Measurements from ENCODE around the gene CCDC148.

The CCDC148 gene

DNA sequence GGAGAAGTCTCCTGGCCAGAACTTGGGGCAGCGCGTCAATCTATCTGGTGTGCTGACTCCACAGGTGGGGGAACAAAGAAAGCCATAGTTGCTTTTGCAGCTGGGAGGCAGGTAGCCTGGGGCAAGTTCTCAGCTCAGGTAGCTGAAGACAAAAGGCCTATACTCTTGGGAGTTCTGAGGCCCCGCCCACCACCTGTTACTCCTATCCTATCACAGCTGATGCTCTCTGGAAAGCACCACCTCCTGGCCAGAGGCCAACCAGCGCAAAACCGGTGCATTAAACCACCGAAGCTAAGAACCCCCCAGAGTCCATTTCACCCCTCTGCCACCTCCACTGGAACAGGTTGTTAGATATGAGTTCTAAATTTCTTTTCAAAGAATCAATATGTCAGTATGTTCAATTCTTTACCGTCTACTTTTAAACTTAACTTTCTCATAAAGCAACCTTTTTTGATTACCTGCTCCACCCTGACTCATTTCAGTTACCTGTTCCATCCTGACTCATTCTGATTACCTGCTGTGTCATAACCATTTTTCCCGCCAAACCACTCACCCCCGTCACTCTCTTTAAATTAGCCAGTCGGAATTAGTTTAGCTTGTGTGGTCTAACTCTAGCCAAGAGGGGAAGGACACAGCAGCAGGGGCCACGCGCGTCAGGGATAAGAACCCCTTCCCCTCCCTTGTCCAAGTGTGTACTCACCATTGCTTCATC lies 311.5 kb downstream of the CCDC148 start:
- H3K27ac ChIP-seq: no peak overlapping the region
- H3K4me3 ChIP-seq (ENCODE audit: low read depth in 1 of 2, low read length in 1 of 2): no peak overlapping the region
- no peaks in the 10 kb centered on the region for H3K36me3 ChIP-seq
- H3K9me3 ChIP-seq: no peaks in the 10 kb centered on the region
- no peak for TF ChIP-seq CTCF (IDR thresholded peaks at IDR 0.05)
- peaks cover 0 to 12% of the 10 kb centered on the region in 2 experiments for H3K4me1 ChIP-seq (ENCODE audit: control insufficient read depth in 1 of 2, insufficient read depth in 1 of 2, low read depth in 1 of 2, low read length in 1 of 2)
- H3K27me3 ChIP-seq: no peaks in the 10 kb centered on the region

GRCh38 chr2:158143703-158144360 lies 312.7 kb downstream of the CCDC148 start:
- peaks cover 0 to 12% of the 10 kb centered on the region in 2 experiments for H3K4me1 ChIP-seq (ENCODE audit: control insufficient read depth in 1 of 2, insufficient read depth in 1 of 2, low read depth in 1 of 2, low read length in 1 of 2)
- no peak for TF ChIP-seq CTCF (IDR thresholded peaks at IDR 0.05)
- no peaks in the 10 kb centered on the region for H3K9me3 ChIP-seq
- H3K27ac ChIP-seq: no peak overlapping the region
- no peak overlapping the region for H3K4me3 ChIP-seq (ENCODE audit: low read depth in 1 of 2, low read length in 1 of 2)
- H3K27me3 ChIP-seq: no peaks in the 10 kb centered on the region
- H3K36me3 ChIP-seq: no peaks in the 10 kb centered on the region

- Histone ChIP-seq H3K9me3 (no peaks in the 10 kb centered on the region), H3K4me1 (ENCODE audit: control insufficient read depth in 1 of 2, insufficient read depth in 1 of 2, low read depth in 1 of 2, low read length in 1 of 2) (peaks cover 0 to 12% of the 10 kb centered on the region in 2 experiments), H3K27me3 (no peaks in the 10 kb centered on the region), H3K27ac (no peak overlapping the region), H3K36me3 (no peaks in the 10 kb centered on the region), H3K4me3 (ENCODE audit: low read depth in 1 of 2, low read length in 1 of 2) (no peak overlapping the region)
- TF ChIP-seq CTCF (IDR thresholded peaks at IDR 0.05): no peak
These were observed 313.8 kb downstream of the CCDC148 start for GRCh38 chr2:158142568-158143332.

GRCh38 chr2:158142165-158142564 lies 314.4 kb downstream of the CCDC148 start:
- Histone ChIP-seq H3K36me3 (no peaks in the 10 kb centered on the region), H3K4me3 (ENCODE audit: low read depth in 1 of 2, low read length in 1 of 2) (no peak overlapping the region)
- no peak for TF ChIP-seq CTCF (IDR thresholded peaks at IDR 0.05)

DNA sequence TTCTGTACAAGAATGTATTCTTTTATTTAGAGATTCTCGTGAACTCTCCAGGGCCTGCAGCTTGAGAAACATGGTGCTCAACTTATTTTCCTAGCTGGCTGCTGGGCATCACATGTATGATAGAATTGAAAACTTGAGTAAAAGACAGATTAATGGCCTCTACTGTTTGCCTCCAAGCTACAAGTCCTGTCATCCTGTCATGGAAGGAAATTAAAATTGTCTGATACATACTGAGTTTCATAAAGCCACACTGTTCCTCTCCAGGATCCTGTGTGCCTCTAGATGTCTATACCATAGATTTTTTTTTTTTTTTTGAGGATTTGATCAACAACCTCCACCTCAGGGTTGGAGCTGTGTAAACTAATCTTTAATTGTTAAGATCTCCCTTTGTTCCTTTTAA lies 316.4 kb downstream of the CCDC148 start:
- no peaks in the 10 kb centered on the region for H3K9me3 ChIP-seq
- no peaks in the 10 kb centered on the region for H3K36me3 ChIP-seq
- H3K27me3 ChIP-seq: no peaks in the 10 kb centered on the region
- H3K4me3 ChIP-seq (ENCODE audit: low read depth in 1 of 2, low read length in 1 of 2): no peak overlapping the region
- TF ChIP-seq CTCF (IDR thresholded peaks at IDR 0.05): no peak
- H3K4me1 ChIP-seq (ENCODE audit: control insufficient read depth in 1 of 2, insufficient read depth in 1 of 2, low read depth in 1 of 2, low read length in 1 of 2): peaks cover 0 to 12% of the 10 kb centered on the region in 2 experiments
- H3K27ac ChIP-seq: no peak overlapping the region

More at GRCh38 chr2:158142165-158142564, 314.4 kb downstream of the CCDC148 start:
- no peaks in the 10 kb centered on the region for H3K9me3 ChIP-seq
- H3K4me1 ChIP-seq (ENCODE audit: control insufficient read depth in 1 of 2, insufficient read depth in 1 of 2, low read depth in 1 of 2, low read length in 1 of 2): peaks cover 0 to 12% of the 10 kb centered on the region in 2 experiments
- H3K27ac ChIP-seq: no peak overlapping the region
- H3K27me3 ChIP-seq: no peaks in the 10 kb centered on the region
